HepG2 (cell line): ENCODE measurements around the gene PALM3. TPM values are rescaled to one million over a fixed set of nuclear protein-coding genes. Genes with fewer than 3 reads are reported as not detected.

ENCODE experiments used
- ATAC-seq: fragments of 200-7000 bp; cut with Tn5 transposase; 3 replicates; pipeline ENCODE4 v1.9.1; 2020; ENCODE audit warnings: mild to moderate bottlenecking, moderate library complexity
- BruUV-seq: library from RNA; stranded (reverse); fragments of 400-500 nt; replicated peaks from 2 replicates; lab custom pipeline; 2021; lab: Mats Ljungman, UMichigan
- CTCF ChIA-PET: fragments of 300-600 bp; formaldehyde crosslinking; extraction: SDS; loops from one replicate; lab custom pipeline; 2021; ENCODE audit warnings: low total read pairs, inconsistent platforms, low intra/inter-chr PET ratio; lab: Yijun Ruan, JAX
- POLR2A ChIA-PET: fragments of 350-600 bp; sonication (Branson Sonifier 250); formaldehyde crosslinking; loops from one replicate; lab custom pipeline; 2020; ENCODE audit warnings: antibody characterized with exemption, inconsistent platforms; lab: Yijun Ruan, JAX
- DNase-seq: peaks from one replicate; pipeline ENCODE4 v3.0.0-alpha.2; 2015; ENCODE audit warnings: low spot score
- FAIRE-seq: peaks from 3 replicates; lab custom pipeline; 2011; peaks lifted over from hg19 to GRCh38; lab: Jason Lieb, UNC
- H2AFZ ChIP-seq: one replicate; pipeline ENCODE4 v1.6.1; 2011; ENCODE audit warnings: low read length, inconsistent platforms
- H3K27ac ChIP-seq: fragments of 300-600 bp; 3 replicates; pipeline ENCODE4 v1.8.0; 2011; ENCODE audit warnings: mixed run types, mild to moderate bottlenecking, mixed read lengths, low read length, inconsistent platforms; ENCODE audit not compliant: insufficient read depth; ENCODE audit errors: extremely low read length
- H3K27me3 ChIP-seq, 2 experiments: fragments of 200-600 bp in 1 of 2; 2 replicates in 1 of 2; 3 replicates in 1 of 2; pipeline versions ENCODE4 v1.6.0 to v1.8.0; 2011; ENCODE audit warnings: low read length in 2 of 2, mild to moderate bottlenecking in 2 of 2, moderate library complexity in 2 of 2, inconsistent platforms in 1 of 2; ENCODE audit not compliant: insufficient read depth in 2 of 2, control insufficient read depth in 1 of 2
- H3K36me3 ChIP-seq, 2 experiments: fragments of 200-600 bp in 1 of 2; replicated peaks in 1 of 2; 2 replicates in 1 of 2; 3 replicates in 1 of 2; pipeline versions ENCODE4 v1.5.1 to v1.8.0; 2011; ENCODE audit warnings: low read length in 2 of 2, inconsistent platforms in 1 of 2; ENCODE audit not compliant: insufficient read depth in 2 of 2, control insufficient read depth in 1 of 2
- H3K4me1 ChIP-seq: 2 replicates; pipeline ENCODE4 v1.5.1; 2012; ENCODE audit warnings: low read length, inconsistent platforms; ENCODE audit not compliant: insufficient read depth
- H3K4me2 ChIP-seq: 2 replicates; pipeline ENCODE4 v1.6.0; 2011; ENCODE audit warnings: low read depth, low read length, inconsistent platforms
- H3K4me3 ChIP-seq, 3 experiments: fragments of 200-600 bp in 1 of 3; sonication (generic), shearing (Covaris generic) in 1 of 3; replicated peaks in 1 of 3; 2 replicates each; pipeline ENCODE4 v1.5.1; 2011 to 2016; ENCODE audit warnings: low read length in 3 of 3, inconsistent platforms in 2 of 3, low read depth in 2 of 3, mild to moderate bottlenecking in 2 of 3, control low read depth in 1 of 3, mixed read lengths in 1 of 3; ENCODE audit not compliant: insufficient read depth in 1 of 3
- H3K79me2 ChIP-seq: one replicate; pipeline ENCODE4 v1.6.1; 2011; ENCODE audit warnings: low read length, inconsistent platforms; ENCODE audit not compliant: insufficient read depth
- H3K9ac ChIP-seq: 2 replicates; pipeline ENCODE4 v1.6.0; 2011; ENCODE audit warnings: mild to moderate bottlenecking, low read depth, low read length, inconsistent platforms; ENCODE audit not compliant: insufficient read depth
- H3K9me3 ChIP-seq: 2 replicates; pipeline ENCODE4 v1.5.1; 2012; ENCODE audit warnings: mild to moderate bottlenecking, low read length
- H4K20me1 ChIP-seq: 2 replicates; pipeline ENCODE4 v1.6.0; 2011; ENCODE audit warnings: inconsistent platforms, mild to moderate bottlenecking, low read length, moderate library complexity; ENCODE audit not compliant: insufficient read depth
- ATF1 ChIP-seq: IDR thresholded peaks from 2 replicates; pipeline ENCODE4 v1.6.1; 2016; ENCODE audit warnings: mild to moderate bottlenecking, control low read depth
- CBX1 ChIP-seq: IDR thresholded peaks from one replicate; pipeline ENCODE4 v1.6.1; 2016; ENCODE audit warnings: antibody characterized with exemption, low read depth
- FOXJ3 ChIP-seq: sonication (generic); formaldehyde crosslinking; IDR thresholded peaks from 2 replicates; pipeline ENCODE4 v1.4.0; 2020; ENCODE audit warnings: missing genetic modification reagents, mild to moderate bottlenecking, borderline replicate concordance
- MXD4 ChIP-seq: IDR thresholded peaks from 2 replicates; pipeline ENCODE4 v1.6.1; 2016; ENCODE audit warnings: mild to moderate bottlenecking, missing biosample characterization, missing genetic modification reagents
- TBP ChIP-seq: sonication (generic); formaldehyde crosslinking; IDR thresholded peaks from 2 replicates; pipeline ENCODE4 v1.5.0; 2020; ENCODE audit warnings: missing genetic modification reagents
- ZNF556 ChIP-seq: sonication (generic); formaldehyde crosslinking; IDR thresholded peaks from 2 replicates; pipeline ENCODE4 v1.4.0; 2020; ENCODE audit warnings: mild to moderate bottlenecking, missing genetic modification reagents, borderline replicate concordance
- WGBS: methylation state at CpG from one replicate; pipeline ENCODE4 v1.1.6; 2017; ENCODE audit warnings: low lambda C conversion rate; 5-methylcytosine and 5-hydroxymethylcytosine counted together
- in situ Hi-C: cut with HindIII; loops from 2 replicates; pipeline ENCODE4 v1.10.0; 2017; ENCODE audit warnings: low pct_unique_long_range_greater_than_20kb; ENCODE audit not compliant: extremely low pct_ligation_motif_present
- intact Hi-C: fragments of 100-400 bp; cut with micrococcal nuclease; formaldehyde crosslinking; loops from one replicate; pipeline ENCODE4 v1.10.0; 2022; ENCODE audit not compliant: unreplicated experiment
- polyA plus RNA-seq, 8 experiments: library from polyadenylated mRNA; depleted of rRNA in 3 of 8; stranded (reverse) in 7 of 8; unstranded in 1 of 8; fragments of >200 nt; fragmentation: Illumina TruSeq in 4 of 8; extraction: Trizol in 4 of 8; gene quantifications; 2 replicates each; pipeline versions ENCODE4 v1.2.1 to v1.2.3, GENCODE V29; 2011 to 2016; ENCODE audit warnings: low read depth in 4 of 8, missing spikeins in 1 of 8, mixed read lengths in 1 of 8; ENCODE audit not compliant: insufficient read depth in 1 of 8
- total RNA-seq, 5 experiments: library from RNA; depleted of rRNA; stranded (reverse); fragments of >200 nt; fragmentation: Illumina TruSeq; extraction: Trizol; gene quantifications; 2 replicates each; pipeline ENCODE4 v1.2.3, GENCODE V29; 2016; ENCODE audit warnings: low read depth in 1 of 5
- TF ChIP-seq, protein P1 (sequence below), 2 experiments: IDR thresholded peaks; 2 replicates each; pipeline ENCODE4 v1.6.1; 2011 to 2012; ENCODE audit warnings: low read length in 2 of 2, borderline replicate concordance in 1 of 2, low read depth in 1 of 2, mild to moderate bottlenecking in 1 of 2, moderate library complexity in 1 of 2

The PALM3 gene
- total and polyA plus RNA-seq, 2 of the 13 experiments (the other 11 are each of a cell fraction or from before 2014, with no cell fraction given): 0.79 to 2.4 TPM

DNA sequence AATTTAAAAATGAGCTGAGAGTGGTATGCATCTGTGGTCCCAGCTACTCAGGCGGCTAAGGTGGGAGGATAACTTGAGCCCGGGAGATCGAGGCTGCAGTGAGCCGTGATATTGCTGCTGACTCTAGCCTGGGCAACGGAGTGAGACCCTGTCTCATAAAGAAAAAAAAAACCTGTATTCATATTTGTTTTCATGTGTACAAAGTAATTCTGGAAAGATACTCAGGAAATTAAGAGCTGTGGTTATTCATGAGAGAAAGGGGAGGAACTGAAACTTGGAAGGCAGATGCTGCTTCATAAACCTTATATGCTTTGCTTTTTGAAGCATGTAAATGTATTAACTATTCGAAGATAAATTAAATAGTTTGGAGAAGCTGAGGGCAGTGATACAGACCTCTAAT lies 42.8 kb downstream of the PALM3 start:
- CTCF ChIA-PET: no interaction called here
- in situ Hi-C loops: no loop called here

More for the DNA sequence above, 42.8 kb downstream of the PALM3 start:
- WGBS: 33% methylated on average over 6 of the region's 6 CpGs
- ATAC-seq: no peak
- POLR2A ChIA-PET: interaction anchor here (0.6 kb wide), 1 partner anchor 13 kb away, joined by 3 read pairs; the partner anchor contains the start of gene RFX1
- H3K79me2 ChIP-seq: no peaks in the 10 kb centered on the region
- H4K20me1 ChIP-seq: no peaks in the 10 kb centered on the region
- no TSS peak for BruUV-seq
- TF ChIP-seq, protein P1, sequence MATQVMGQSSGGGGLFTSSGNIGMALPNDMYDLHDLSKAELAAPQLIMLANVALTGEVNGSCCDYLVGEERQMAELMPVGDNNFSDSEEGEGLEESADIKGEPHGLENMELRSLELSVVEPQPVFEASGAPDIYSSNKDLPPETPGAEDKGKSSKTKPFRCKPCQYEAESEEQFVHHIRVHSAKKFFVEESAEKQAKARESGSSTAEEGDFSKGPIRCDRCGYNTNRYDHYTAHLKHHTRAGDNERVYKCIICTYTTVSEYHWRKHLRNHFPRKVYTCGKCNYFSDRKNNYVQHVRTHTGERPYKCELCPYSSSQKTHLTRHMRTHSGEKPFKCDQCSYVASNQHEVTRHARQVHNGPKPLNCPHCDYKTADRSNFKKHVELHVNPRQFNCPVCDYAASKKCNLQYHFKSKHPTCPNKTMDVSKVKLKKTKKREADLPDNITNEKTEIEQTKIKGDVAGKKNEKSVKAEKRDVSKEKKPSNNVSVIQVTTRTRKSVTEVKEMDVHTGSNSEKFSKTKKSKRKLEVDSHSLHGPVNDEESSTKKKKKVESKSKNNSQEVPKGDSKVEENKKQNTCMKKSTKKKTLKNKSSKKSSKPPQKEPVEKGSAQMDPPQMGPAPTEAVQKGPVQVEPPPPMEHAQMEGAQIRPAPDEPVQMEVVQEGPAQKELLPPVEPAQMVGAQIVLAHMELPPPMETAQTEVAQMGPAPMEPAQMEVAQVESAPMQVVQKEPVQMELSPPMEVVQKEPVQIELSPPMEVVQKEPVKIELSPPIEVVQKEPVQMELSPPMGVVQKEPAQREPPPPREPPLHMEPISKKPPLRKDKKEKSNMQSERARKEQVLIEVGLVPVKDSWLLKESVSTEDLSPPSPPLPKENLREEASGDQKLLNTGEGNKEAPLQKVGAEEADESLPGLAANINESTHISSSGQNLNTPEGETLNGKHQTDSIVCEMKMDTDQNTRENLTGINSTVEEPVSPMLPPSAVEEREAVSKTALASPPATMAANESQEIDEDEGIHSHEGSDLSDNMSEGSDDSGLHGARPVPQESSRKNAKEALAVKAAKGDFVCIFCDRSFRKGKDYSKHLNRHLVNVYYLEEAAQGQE (IDR thresholded peaks at IDR 0.05; ENCODE audit: borderline replicate concordance in 1 of 2, low read depth in 1 of 2, low read length in 2 of 2): no peak
- TF ChIP-seq ZNF556 (CRISPR knock-in tag) (no peak), TBP (CRISPR knock-in tag) (no peak), ATF1 (no peak), MXD4 (CRISPR knock-in tag) (no peak), FOXJ3 (CRISPR knock-in tag) (no peak), CBX1 (no peak)
- intact Hi-C loops: no loop called here
- no peaks in the 10 kb centered on the region for H3K27me3 ChIP-seq
- no peak for DNase-seq
- no peak overlapping the region for H3K27ac ChIP-seq
- H3K4me3 ChIP-seq: no peak overlapping the region
- no peak overlapping the region for H3K4me2 ChIP-seq
- no peaks in the 10 kb centered on the region for H3K36me3 ChIP-seq
- no peak for FAIRE-seq
- H3K9ac ChIP-seq: no peak overlapping the region
- H2AFZ ChIP-seq: no peak overlapping the region
- peaks cover 49% of the 10 kb centered on the region for H3K4me1 ChIP-seq
- no peaks in the 10 kb centered on the region for H3K9me3 ChIP-seq
